ENCODE results near the gene PUS7.
"Not testable (repeated sequence)": the region's sequence is repeated elsewhere in the genome, so short reads cannot be mapped to it uniquely, and the experiment has no call there.

PUS7 gene

GRCh38 chr7:105521717-105522463 lies at the start of gene PUS7:
Gene PUS7, minus strand, starts transcription at chr7:105522271. Its CDS starts 13,759 bp downstream, at chr7:105508512.
- DNase-seq, result peak; percentile 98

GRCh38 chr7:105567821-105568220 lies 45.8 kb upstream of the PUS7 start:
- no peak for DNase-seq

- DNase-seq, result no peak
Measured at GRCh38 chr7:105567024-105567423, 45.0 kb upstream of the PUS7 start.

- DNase-seq, result no peak
Measured at GRCh38 chr7:105565190-105565589, 43.1 kb upstream of the PUS7 start.

- DNase-seq, result no peak
Measured at GRCh38 chr7:105559926-105560325, 37.9 kb upstream of the PUS7 start.

- no peak for DNase-seq
Measured at GRCh38 chr7:105538339-105538738, 16.3 kb upstream of the PUS7 start.

GRCh38 chr7:105532709-105533460 lies 10.8 kb upstream of the PUS7 start:
- DNase-seq, result no peak

- peak; percentile 96 for DNase-seq
Measured at GRCh38 chr7:105531792-105532671, 10.0 kb upstream of the PUS7 start, which contains the start of gene RINT1. Gene RINT1, plus strand, starts transcription at chr7:105532201. Its CDS starts 115 bp downstream, at chr7:105532316.

GRCh38 chr7:105530546-105530945 lies 8.5 kb upstream of the PUS7 start:
- no peak for DNase-seq

- no peak for DNase-seq
Measured at GRCh38 chr7:105530126-105530525, 8.1 kb upstream of the PUS7 start.

GRCh38 chr7:105527737-105528136 lies 5.7 kb upstream of the PUS7 start:
- not testable (repeated sequence) for DNase-seq

- no peak for DNase-seq
Measured at GRCh38 chr7:105524840-105525239, 2.8 kb upstream of the PUS7 start.

- not testable (repeated sequence) for DNase-seq
Measured at GRCh38 chr7:105524423-105524822, 2.4 kb upstream of the PUS7 start.

- peak; percentile 92 for DNase-seq
Measured at GRCh38 chr7:105521027-105521716, 899 bp downstream of the PUS7 start.

- DNase-seq, result not testable (repeated sequence)
Measured at GRCh38 chr7:105520620-105521019, 1.5 kb downstream of the PUS7 start.

GRCh38 chr7:105519353-105519752 lies 2.7 kb downstream of the PUS7 start:
- peak; percentile 12 for DNase-seq

- not testable (repeated sequence) for DNase-seq
Measured at GRCh38 chr7:105515610-105516009, 6.5 kb downstream of the PUS7 start.

GRCh38 chr7:105512926-105513526 lies 9.0 kb downstream of the PUS7 start:
- DNase-seq, result no peak

- DNase-seq, result no peak
Measured at GRCh38 chr7:105512415-105512814, 9.7 kb downstream of the PUS7 start.

- no peak for DNase-seq
Measured at GRCh38 chr7:105502173-105502572, 19.9 kb downstream of the PUS7 start.

GRCh38 chr7:105497016-105497415 lies 25.1 kb downstream of the PUS7 start:
- DNase-seq, result no peak

- no peak for DNase-seq
Measured at GRCh38 chr7:105496521-105496920, 25.6 kb downstream of the PUS7 start.

Measured in NCI-H69 (cell line).